GM19438 (cell line): ENCODE data around the gene ACTN3.
A peak's percentile ranks its signal among the peaks of the same experiment; 100 is the strongest.
"Not testable (repeated sequence)": the region's sequence is repeated elsewhere in the genome, so short reads cannot be mapped to it uniquely, and the experiment has no call there.

Source experiments
- ATAC-seq: cut with Tn5 transposase; IDR thresholded peaks from one replicate; pipeline ENCODE4 v1.9.1; 2021; ENCODE audit warnings: low read depth; ENCODE audit not compliant: unreplicated experiment

ACTN3 gene

DNA sequence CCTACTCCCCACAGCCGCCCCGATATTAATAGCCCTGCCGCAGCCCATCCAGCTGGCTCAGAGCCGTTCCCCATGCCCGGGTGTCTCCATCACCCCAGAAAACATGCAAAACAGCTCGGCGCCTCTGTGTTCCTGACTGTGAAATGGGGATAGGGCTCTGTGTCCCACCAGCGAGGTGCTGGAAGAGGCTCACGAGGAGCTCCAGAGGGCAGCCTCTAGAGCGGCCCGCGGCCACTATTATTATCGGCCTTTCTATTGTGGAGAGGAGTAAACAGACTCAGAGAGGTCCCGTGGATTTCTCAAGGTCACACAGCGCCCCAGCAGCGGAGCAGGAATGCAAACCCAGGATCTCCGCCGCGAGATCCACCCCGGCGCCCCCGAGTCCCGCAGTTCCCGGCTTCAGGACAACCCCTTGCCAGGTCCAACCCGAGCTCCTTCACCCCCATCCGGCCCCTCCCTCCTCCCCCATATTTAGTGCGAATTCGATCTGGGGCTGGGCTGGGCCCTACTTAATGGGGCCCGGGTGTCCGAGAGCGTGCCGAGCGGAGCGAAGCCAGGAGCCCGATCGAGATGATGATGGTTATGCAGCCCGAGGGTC, at the start of gene ACTN3:
ACTN3 (plus strand) TSS at position 536 of the 598 bp plus-strand sequence; CDS start at position 571, 35 bp downstream.
- ATAC-seq = no peak

DNA sequence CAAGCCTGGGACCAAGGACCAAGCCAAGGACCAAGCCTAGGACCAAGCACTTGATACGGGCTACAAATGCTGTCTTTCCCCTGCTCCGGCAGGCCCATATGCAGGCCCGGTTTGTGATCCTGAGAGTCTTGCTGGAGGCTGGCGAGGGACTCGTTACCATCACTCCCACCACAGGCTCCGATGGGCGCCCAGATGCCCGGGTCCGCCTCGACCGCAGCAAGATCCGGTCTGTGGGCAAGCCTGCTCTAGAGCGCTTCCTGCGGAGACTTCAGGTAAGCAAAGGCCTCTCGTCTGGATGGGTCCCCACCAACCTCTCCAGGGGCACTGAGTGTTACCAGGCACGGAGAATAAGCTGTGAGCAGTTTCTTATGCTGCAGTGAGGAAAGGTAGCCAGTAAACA, 49.5 kb upstream of the ACTN3 start:
- no peak for ATAC-seq

DNA sequence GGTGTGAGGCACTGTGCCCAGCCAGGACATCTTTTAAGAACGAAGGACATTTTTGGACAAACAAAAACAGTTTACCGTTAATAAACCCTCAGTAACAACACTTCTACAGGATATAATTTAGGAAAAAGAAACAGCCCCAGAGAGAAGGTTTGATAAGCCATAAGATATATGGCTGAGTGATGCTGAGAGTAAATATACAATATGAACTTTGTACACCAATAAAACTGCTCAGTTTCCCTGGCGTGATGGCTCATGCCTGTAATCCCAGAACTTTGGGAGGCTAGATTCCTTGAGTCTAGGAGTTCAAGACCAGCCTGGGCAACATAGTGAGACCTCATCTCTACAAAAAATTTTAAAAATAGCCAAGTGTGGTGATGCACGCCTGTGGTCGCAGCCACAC, 48.2 kb upstream of the ACTN3 start:
- ATAC-seq = no peak

DNA sequence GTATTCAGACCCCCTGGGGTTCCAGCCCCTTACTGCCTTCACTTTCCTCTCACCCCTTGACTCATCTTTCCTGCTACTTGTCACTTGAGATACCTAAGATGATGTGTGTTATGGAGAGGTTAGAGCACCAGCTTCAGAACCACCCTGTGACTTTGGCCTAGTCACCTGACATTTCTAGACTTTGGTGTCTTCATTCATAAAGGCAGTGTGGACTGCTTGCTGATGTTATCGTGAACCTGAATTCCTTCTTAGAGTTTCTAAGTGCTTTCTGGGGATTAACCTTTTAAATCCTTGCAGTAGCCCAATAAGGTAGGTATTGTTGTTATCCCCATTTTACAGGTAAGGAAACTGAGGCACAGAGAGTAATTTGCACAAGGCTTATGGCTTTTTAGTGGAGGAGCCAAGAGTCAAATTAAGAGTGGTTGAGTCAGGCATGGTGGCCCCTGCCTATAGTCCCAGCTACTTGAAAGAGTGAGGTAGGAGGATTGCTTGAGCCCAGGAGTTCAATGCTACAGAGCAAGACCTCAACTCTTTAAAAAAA, 41.4 kb upstream of the ACTN3 start:
- ATAC-seq = no peak

DNA sequence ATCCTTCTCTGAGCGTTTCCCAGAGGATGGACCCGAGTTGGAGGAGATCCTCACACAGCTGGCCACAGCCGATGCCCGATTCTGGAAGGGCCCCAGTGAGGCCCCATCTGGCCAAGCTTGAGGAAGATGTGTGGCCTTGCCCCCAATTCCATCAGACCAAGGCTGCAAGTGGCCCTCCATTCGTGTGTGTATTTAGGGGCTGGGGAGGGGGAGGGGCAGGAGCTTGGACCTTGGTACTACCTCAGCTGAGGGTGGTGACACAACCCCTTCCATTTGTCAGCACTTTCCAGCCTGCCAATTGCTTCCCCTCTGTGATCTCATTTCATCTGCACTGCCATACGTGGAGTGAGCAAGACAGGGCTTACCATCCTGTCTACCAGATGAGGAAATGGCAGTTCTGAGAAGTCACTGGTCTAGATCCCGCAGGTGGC, 37.6 kb upstream of the ACTN3 start:
- no peak for ATAC-seq

GRCh38 chr11:66510271-66510989, 36.3 kb upstream of the ACTN3 start, which contains the start of gene BBS1:
Gene BBS1, plus strand, starts transcription at chr11:66510635. Its CDS starts 25 bp downstream, at chr11:66510660.
- peak; percentile 83 for ATAC-seq

- no peak for ATAC-seq
These were observed 35.7 kb upstream of the ACTN3 start for GRCh38 chr11:66510990-66511339.

GRCh38 chr11:66523611-66524010, 23.1 kb upstream of the ACTN3 start:
- no peak for ATAC-seq

DNA sequence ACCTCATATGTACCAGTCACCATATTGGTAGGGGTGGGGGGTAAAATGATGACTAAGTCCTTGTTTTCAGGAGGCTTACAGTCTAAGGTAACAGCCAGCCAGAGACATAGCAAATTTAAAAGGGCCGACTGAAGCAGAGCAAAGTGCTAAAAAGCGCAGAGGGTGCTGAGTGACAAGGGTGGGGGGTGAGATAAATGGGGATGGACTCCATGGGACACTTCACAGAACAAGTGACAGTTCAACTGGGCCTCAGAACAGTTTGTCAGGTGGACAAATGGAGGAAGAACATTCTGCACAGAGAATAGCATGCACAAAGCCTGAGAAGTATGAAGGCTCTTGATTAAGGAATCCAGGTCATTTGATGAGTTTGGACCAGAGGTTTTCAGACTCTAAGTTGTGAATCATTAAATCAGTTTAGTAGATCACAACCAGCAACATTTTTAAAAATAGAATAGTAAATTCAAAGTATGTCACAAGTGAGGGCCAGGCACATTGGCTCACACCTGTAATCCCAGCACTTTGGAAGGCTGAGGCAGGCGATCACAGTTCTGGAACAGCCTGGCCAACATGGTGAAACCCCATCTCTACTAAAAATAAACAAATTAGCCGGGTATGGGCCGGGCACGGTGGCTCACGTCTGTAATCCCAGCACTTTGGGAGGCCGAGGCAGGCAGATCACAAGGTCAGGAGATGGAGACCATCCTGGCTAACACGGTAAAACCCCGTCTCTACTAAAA, 22.2 kb upstream of the ACTN3 start:
- no peak for ATAC-seq

GRCh38 chr11:66529069-66529468, 17.6 kb upstream of the ACTN3 start:
- no peak for ATAC-seq

- ATAC-seq = no peak
These were observed 17.0 kb upstream of the ACTN3 start for GRCh38 chr11:66529655-66530054.

DNA sequence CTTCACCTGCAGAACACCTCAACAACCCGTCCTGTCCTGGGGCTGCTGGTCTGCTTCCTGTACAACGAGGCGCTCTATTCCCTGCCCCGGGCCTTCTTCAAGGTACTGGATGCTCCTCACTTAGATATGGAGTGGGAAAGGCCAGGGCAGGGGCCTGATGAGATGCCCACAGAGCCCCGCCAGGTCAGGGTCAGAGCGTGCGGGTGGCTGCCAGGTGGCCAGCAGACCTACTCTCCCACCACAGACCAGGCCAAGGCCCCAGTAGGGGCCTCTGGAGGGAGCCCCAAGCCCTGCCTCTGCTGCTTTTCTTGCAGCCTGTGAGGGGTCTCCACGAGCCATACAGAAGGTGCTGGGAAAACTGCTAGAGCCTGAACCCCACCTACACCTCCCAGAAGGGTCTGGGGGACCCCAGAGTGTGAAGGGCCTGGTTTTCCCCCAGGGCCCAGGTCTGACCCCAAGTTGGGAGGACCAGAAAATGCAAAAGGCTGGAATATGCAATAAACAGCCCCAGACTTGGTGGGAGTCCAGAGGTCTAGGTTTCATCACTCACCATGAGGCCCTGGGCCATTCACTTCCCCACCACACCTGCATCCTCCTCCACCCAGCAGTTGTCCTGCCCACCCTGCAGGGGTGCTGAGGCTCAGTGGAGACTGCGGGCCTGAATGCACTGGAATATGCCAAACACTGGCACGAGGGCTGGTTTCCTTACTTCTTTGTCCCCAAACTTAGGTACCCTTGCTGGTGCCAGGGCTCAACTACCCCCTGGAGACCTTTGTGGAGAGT, 15.6 kb upstream of the ACTN3 start:
- ATAC-seq = no peak

DNA sequence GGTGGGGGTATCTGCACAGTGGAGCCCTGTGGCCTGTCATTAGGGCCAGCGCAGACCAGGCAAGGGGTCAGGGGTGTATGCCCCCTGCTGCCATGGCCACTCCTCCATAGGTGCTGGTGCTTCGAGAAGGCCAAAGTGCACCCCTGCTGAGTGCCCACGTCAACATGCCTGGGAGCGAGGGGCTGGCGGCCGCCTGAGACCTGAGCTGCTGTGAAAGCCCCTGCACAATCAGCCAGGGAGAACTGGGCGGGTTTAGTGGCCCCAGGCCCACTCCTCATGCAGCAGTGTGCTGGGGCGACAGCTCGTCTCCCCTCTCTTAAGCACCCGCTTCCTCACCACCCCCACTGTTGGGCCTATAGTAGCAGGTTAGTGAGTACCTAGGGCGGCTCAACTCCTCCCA, 14.9 kb upstream of the ACTN3 start:
- ATAC-seq = no peak

- no peak for ATAC-seq
These were observed 13.9 kb upstream of the ACTN3 start for GRCh38 chr11:66532784-66533183.

- no peak for ATAC-seq
These were observed 7.4 kb upstream of the ACTN3 start for GRCh38 chr11:66539170-66539869.

DNA sequence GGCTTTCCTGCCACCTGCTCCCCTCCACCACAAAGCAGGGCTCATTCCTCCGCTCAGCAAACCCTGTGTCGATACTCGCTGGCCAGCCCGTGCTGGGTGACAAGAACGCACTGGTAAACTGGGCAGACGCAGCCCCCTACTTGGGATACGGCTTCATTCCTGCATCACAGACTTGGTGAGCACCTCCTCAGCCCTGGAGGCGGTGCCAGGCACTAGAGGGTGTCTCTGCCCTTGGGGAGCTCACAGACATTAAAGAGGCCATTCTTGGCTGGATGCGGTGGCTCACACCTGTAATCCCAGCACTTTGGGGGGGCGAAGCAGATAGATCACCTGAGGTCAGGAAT, 6.9 kb upstream of the ACTN3 start:
- no peak for ATAC-seq

DNA sequence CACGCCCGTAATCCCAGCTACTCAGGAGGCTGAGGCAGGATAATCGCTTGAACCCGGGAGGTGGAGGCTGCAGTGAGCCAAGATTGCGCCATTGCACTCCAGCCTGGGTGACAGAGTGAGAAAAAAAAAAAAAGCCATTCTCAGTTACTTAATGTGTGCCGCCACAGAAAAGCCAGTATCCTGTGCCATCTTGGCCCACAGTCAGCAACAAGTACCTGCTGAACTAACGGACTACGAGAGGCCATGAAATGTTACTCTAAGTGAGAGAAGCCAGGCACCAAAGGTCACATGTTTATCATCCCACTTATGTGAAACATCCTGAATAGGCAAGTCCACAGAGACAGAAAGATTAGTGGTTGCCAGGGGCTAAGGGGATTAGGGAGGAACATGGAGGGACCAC, 6.1 kb upstream of the ACTN3 start:
- not testable (repeated sequence) for ATAC-seq

DNA sequence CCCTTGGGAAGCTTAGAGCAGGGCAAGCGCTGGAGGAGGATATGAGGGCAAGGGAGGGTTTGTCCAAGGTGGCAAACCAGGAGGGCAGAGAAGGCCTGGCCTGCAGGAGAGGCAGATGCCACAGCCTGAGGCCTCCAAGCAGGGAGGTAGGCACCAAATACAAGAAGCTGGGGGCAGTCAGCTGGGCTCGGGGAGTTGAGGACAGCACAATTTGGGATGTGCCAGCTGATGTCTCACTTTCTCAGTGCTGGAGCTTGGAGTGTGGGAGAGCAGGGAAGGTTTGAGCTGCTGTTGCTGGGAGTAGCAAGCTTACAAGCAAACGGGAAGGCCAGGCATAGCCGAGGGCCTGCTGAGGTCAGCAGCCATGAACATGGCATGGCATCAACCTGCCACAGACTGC, 4.8 kb upstream of the ACTN3 start:
- no peak for ATAC-seq

DNA sequence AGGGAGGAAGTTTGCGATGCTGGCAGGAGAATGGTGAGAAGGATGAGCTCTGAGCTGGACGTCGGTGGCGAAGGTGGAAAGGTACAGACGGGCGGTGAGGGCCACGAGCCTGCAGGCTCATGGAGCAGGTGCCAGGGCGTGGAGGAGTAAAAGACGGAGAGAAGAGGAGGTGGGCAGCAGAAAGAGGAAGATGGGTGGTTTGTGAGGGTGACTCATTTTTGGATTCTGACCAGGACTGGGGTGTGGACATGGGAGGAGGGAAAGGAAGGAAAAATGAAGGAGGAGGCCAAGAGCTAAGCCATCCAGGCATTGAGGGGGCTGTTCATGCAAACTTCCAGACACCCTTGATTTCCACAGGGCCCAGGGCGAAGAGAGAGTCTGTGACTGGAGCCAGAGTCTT, 4.3 kb upstream of the ACTN3 start:
- no peak for ATAC-seq
